HG02973 (cell line): Measurements from ENCODE around the gene SLC38A1.
"Not testable (repeated sequence)": the region's sequence is repeated elsewhere in the genome, so short reads cannot be mapped to it uniquely, and the experiment has no call there.

ENCODE experiments used
- ATAC-seq: cut with Tn5 transposase; IDR thresholded peaks from one replicate; pipeline ENCODE4 v1.9.1; 2021; ENCODE audit warnings: moderate library complexity; ENCODE audit not compliant: unreplicated experiment

The SLC38A1 gene

DNA sequence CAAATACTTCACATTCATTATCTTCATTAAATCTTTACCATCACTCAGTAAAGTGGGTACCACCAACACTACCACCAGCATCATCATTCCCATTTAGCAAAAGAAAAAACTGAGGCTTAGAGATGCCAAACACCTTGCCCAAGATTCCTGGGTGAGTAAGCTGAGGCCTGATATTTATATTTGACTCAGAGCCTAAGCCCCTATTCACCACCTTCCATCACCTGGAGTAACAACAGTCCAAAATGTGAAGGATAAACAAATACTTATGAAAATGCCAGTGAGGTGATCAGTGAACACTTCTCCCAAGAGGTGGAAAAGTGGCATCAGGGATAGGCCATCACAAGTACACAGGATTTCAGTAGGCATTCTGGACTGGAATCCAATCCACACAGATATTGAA, 3.7 kb downstream of the SLC38A1 start:
- no peak for ATAC-seq

DNA sequence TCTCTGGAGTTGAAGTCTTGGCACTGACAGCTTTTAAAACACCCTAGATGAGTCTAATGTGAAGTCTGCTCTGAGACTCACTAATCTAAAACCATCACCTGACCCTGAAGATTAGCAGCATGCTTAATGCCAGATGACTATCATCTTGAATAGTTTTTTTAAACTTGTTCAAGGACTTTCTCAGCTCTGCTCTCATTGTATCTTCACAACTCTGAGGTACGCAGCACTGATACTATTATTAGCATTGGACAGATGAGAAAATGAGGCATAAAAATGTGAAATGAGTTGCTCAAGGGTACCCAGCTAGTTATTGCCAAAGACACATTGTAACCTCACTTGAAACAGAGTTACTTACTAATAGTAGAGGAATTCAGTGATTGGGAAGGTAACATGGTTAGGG, 4.8 kb downstream of the SLC38A1 start:
- ATAC-seq, result no peak

DNA sequence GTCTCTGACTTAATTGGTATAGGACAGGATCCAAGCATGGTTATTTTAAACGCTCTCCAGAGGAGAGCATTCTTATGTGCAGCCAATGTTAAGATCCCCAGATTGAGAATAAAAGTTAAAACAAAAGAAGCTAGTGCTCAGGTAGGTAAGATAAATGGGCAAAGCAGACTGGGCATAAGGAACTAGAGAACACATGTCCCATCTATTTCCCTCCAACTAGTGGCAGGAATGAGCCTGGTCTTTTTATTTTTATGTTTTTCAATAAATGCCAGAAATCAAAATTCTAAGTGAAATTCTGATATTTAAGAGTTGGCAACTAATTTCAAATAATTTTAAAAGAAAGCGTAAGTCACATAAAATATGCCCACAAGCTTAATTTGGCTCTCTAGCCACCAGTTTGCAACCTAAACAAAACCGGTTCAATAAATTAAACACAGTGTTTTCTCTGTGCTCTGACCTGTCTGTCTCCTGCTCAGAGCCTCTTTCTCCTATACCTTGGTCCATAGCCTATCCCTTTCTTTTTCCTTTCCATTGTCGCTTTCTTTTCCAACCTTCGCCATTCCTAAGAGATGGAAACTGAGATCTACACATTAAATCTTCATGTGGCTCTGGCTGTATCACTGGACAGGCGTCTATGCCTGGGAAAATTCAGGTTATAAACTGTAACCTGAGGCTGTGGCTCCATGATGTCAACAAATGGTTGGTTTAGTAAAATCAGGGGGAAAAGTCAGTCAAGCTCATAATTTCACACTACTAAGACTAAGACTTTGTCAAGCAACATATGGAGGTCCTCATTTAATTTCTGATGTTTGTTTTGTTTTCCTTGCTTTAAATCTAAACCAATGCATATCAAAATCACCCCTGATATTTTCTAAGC, 5.5 kb downstream of the SLC38A1 start:
- ATAC-seq, result no peak

DNA sequence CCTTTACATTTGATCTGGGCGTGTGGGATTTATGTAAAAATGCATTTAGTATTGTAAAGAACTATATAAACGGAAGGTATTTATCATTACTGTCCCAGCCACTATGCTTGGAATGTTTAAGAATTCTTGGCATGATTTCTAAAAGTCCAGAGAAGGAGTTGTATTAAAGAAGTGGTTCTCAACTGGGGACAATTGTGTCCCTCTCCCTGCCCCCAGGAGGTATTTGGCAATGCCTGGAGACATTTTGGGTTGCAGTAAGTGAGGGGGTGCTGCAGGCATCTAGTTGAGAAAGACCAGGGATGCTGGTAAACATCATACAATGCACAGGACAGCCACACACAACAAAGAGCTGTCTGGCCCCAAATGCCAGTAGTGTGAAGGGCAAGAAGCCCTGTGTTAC, 7.2 kb downstream of the SLC38A1 start:
- ATAC-seq, result no peak

DNA sequence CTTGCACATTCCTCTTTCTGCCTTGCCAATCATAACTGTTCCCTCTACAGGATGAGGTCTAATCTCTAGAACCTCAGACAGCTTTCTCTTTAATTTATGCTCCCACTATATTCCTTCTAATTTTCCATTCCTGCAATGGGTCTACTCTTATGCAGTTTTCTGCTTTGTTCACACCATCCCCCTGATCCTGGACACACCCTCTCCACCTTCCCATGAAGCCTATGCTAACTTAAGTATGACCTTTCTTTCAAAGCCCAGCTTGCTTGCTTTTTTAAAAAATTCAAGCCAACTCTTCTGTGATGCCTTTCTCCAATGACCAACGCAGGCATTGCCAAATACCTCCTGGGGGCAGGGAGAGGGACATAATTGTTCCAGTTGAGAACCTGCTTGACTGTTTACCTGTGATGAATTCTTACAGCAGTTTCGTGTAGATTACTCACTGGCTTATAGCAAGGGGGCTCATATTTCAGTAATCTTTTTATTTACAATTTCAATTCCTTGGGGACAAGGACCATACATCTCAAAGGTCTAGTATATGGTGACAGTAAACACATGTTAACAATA, 7.8 kb downstream of the SLC38A1 start:
- ATAC-seq, result no peak

DNA sequence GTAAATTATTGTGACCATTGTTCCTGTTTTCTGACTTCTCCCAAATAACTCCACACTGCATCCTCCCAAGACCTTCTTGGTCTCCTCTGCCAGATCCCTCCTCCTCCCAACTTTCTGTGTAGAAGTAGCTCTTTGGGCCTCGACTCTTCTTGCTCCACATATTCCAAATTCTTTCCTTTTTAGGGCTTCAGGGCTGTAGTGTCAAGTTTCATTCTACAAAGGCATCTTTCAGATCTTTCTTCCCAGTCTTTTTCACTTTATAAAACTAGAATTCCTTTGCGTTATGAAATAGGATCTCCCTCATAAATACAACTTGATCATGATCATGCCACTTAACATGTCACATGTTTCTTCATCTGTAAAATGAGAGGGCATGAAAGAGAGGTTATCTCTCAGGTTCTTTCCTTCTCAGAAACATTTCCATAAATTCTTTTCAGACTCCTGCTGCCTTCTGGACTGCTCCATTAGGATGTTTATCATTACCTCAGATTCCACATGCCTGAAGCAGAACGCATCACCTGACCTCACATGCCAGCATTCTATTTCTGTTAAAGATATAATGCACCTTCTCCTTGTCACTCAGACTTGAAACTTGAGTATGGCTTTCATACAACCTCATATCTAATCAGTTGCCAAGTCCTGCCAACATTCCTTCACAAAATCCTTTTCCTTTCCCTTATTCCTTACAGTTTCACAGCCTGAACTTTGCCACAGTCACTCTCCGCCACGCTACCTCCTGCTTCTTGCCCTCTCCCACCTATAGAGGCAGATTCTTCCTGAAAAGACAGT, 8.5 kb downstream of the SLC38A1 start:
- ATAC-seq, result no peak

DNA sequence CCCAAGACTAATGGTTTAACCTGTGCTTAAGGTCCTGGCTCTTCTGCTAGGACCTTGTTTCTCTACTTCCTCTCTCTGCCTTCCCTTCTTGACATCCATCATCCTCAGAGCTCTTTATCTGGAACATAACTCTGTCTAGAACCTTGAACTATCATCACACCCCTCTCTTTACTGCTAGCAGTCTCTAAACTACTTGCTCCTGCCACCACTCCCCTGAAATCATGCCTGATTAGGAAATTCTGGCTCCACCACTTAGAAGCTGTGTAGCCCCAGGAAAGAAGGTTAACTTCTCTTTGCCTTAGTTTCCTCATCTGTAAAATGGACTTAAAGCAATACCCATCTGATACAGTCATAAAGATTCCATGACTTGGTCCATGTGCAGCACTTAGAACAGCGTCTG, 9.1 kb downstream of the SLC38A1 start:
- no peak for ATAC-seq

DNA sequence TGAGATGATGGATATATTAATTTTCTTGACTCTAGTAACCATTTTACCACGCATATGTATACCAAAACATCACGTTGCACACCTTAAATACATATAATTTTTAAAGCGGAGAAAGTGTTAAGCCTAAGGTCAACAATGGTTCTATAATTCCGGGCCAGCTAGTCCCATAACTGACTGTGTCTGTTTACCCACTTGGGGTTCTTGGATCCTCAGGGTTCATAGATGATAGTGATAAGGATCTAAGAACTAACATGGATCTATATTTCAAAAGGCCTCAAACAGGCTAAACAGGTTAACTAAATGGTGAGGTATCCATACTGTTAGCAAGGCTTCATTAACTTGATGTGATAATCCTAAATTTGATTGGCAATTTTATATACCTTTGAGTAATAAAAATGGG, 9.8 kb downstream of the SLC38A1 start:
- no peak for ATAC-seq

DNA sequence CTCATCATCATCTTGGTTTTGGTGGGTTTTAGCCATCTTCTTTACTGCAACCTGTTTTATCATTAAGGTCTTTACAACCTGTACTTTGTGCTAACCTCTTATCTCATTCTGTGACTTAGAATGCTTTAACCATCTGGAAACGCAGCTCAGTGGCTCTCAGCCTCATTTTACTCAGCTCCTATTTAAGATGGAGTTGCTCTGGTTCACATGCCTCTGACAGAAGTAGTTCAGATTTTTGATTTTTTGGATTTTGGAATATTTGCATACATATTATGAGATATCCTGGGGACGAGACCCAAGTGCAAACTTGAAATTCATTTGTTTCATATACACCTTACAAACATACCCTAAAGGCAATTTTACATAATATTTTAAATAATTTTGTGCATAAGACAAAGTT, 10.7 kb downstream of the SLC38A1 start:
- ATAC-seq, result no peak

DNA sequence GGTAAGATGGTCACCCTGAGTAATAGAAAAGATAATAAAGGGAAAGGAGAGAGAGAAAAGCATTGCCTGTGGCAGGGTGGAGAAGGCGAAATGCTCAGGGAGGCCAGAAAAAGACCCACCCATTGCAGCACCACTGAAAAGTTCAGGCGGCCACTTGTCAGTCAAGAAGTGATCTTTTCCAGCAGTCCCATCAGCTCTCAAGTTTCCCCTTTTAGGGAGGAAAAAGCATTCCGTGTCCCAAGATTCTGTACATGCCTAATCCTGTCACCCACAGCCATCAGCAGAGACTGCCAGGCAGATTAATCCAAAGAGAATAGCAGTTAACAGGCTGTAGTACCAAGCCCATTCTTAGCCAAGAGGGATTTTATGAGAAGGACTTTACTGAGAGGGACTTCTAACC, 11.9 kb downstream of the SLC38A1 start:
- no peak for ATAC-seq

DNA sequence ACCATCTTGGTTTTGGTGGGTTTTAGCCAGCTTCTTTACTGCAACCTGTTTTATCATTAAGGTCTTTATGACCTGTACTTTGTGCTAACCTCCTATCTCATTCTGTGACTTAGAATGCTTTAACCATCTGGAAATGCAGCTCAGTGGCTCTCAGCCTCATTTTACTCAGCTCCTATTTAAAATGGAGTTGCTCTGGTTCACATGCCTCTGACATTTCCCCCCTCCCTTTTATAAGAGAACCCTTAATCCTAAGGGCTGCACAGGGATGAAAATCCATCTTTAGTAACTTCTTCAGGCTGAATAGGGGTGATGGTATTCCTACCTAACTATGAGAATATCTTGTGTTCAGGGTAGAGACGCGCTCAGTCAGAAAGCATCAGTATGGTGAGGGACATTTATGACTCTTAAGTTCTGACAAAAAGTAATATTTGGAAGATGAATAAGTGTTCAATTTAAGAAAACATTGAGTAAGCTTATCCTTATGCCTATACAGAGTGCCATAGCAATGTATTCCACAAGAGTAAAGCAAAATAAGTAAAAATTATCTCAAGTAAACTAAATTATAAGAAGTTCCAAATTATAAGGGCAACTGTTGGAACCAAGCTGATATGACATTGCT, 15.2 kb downstream of the SLC38A1 start:
- ATAC-seq, result no peak

DNA sequence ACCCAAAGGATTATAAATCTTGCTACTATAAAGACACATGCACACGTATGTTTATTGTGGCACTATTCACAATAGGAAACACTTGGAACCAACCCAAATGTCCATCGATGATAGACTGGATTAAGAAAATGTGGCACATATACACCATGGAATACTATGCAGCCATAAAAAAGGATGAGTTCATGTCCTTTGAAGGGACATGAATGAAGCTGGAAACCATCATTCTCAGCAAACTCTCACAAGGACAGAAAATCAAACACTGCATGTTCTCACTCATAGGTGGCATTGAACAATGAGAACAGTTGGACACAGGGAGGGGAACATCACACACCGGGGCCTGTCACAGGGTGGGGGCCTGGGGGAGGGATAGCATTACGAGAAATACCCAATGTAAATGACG, 16.8 kb downstream of the SLC38A1 start:
- not testable (repeated sequence) for ATAC-seq

DNA sequence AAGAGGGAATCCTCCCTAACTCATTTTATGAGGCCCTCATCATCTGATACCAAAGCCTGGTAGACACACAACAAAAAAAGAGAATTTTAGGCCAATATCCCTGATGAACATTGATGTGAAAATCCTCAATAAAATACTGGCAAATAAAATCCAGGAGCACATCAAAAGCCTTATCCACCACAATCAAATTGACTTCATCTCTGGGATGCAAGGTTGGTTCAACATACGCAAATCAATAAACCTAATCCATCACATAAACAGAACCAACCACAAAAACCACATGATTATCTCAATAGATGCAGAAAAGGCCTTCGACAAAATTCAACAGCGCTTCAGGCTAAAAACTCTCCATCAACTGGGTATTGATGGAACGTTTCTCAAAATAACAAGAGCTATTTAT, 18.9 kb downstream of the SLC38A1 start:
- not testable (repeated sequence) for ATAC-seq

DNA sequence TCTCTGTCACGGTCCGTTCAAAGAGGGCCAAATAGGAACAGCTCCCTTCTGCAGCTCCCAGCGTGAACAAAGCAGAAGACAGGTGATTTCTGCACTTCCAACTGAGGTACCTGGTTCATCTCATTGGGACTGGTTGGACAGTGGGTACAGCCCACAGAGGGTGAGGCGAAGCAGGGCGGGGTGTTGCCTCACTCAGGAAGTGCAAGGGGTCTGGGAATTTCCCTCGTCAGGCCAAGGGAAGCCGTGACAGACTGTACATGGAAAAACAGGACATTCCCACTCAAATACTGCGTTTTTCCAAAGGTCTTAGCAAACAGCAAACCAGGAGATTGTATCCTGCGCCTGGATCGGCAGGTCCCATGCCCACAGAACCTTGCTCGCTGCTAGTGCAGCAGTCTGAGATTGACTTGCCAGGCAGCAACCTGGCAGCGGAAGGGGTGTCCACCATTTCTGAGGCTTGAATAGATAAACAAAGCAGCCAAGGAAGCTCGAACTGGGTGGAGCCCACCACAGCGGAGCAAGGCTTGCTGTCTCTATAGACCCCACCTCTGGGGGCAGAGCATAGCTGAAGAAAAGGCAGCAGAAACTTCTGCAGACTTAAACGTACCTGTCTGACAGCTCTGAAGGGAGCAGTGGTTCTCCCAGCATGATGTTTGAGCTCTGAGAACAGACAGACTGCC, 22.7 kb downstream of the SLC38A1 start:
- no peak for ATAC-seq

DNA sequence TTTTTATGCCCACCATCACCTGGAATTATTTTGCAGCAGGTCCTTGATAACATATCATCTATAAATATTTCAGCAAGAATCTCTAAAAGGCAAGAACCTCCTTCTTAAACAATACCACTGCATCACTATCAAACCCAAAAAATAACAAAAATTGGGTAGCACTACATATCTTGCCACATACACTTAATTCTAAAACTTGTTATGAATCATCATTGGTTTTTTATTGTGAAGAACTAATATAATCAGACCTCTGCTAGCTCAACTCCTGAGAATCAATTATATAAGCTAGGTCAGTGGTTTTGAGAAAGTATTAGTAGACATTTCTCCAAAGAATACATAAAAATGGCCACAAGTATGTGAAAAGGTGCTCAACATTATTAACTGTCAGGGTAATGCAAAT, 23.8 kb downstream of the SLC38A1 start:
- no peak for ATAC-seq

DNA sequence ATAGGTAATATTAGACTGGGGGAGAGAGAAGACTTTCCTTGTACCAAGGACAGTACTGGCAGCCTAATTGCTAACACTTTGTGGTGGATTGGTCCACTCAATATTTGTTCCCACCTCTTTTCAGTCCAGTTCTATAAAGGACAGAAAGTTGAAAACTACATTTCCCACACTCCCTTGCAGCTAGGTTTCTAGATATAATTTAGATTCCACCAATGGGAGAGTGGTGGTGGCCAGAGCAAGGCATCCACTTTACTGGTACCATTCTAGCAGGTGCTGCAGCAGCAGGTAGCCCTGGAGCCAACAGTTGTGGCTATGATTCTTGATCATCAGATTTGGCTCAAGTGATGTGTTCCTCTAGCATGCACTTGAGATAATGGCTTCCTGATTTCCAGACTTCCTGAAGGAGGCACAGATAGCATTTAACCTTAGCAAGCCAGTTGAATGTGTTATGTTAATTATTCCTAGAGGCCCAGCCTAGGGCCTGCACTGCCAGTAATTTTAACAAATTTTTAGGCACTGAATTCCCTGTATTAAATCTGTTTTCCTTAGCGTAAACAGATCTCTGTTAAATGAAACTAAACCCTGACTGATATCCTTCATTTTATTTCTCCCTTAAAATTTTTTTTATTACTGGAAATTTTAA, 24.4 kb downstream of the SLC38A1 start:
- ATAC-seq, result no peak

DNA sequence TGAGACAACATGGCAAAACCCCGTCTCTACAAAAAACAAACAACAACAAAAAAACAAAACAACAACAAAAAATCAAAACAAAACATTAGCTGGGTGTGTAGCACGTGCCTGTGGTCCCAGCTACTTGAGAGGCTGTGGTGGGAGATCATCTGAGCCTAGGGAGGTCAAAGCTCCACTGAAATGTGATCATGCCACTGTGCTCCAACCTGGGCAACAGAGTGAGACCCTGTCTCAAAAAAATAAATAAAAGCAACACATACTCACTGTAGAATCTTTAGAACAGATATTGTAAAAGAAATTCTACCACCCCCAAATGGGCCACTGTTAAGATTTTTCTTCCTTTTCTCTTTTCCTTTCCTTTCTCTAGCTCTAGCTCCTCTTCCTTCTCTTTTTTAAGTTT, 26.3 kb downstream of the SLC38A1 start:
- no peak for ATAC-seq

DNA sequence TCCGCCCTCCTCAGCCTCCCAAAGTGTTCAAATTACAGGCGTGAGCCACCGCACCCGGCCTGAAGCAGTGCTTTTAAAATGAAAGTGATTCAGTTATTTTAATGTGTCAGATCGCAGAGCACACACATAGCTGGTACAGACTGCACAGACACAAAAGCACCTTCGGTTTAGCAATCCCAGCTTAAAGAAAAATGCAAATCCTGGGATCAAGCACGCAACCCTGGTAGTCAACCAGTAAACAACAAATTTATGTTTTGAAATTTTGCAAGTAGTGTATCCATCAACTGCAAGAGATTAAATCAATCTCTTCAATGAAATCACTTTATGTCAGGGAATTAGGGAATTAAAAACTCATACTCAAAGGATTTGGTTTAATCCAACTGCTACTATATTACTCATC, 28.4 kb downstream of the SLC38A1 start:
- no peak for ATAC-seq

DNA sequence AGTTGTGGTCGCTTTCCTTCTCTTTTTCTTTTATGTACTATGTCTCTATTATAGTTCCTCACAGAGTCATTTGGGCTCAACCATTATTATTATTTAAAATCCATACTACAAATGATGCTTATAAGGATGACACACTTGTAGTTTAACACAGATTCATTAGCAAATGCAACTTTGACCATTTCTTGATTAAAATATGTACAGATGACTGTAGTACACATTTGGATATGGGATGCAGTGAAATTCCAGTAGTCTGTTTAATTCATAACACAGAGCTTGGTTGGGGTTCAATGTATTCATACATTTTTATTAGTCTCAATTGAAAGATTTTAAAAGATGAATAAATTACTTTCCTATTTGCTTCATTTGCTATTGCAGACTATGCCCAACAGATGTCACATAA, 30.0 kb downstream of the SLC38A1 start:
- ATAC-seq, result no peak

DNA sequence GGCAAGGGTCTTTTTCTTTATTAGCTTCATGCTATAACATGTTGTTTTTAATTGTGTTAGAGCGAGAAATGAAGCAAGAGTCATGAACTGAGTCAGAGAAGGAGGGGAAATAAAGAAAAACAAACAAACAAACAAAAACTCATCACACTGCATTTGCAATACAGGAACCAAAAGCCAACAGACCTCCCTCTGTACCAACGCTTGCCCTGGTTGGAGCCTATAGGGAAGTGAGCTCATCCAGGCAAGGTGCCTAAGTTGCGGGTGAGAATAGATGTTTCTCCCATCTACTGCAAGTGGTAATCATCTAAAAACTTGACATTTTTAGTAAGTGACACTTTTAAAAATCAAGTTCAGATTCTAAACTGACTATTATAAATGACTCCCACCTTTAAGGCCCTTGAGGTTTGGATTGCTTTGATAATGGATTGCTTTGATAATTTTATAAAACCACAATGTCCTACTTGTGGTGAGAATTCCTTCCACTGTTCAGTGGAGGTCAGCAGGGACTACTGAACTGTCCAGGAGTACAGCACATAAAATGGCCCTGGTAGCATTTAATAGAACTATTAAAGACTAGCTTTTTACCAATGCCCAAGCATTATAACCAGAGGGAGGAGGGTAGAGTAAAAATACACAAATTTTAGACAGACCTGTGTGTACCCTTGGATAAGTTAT, 31.3 kb downstream of the SLC38A1 start:
- no peak for ATAC-seq
